H9 (cell line): ENCODE results near the gene CRBN. TPM values are rescaled to one million over a fixed set of nuclear protein-coding genes. Genes with fewer than 3 reads are reported as not detected.

Experiments
- DNase-seq: peaks from one replicate; pipeline ENCODE4 v3.0.0-alpha.2; 2017
- H2AFZ ChIP-seq: one replicate; pipeline ENCODE4 v1.6.1; 2013; ENCODE audit warnings: mild to moderate bottlenecking, low read length, control low read depth, moderate library complexity
- H2AK5ac ChIP-seq: 2 replicates; pipeline ENCODE4 v1.6.1; 2013; ENCODE audit warnings: low read length, control low read depth, mixed read lengths; ENCODE audit not compliant: insufficient read length
- H2BK120ac ChIP-seq: one replicate; pipeline ENCODE4 v1.6.1; 2013; ENCODE audit warnings: low read depth, mild to moderate bottlenecking, low read length, control low read depth, inconsistent platforms; ENCODE audit not compliant: poor library complexity, severe bottlenecking
- H2BK12ac ChIP-seq: 2 replicates; pipeline ENCODE4 v1.6.1; 2013; ENCODE audit warnings: low read length, control low read depth, mixed read lengths, low read depth; ENCODE audit not compliant: insufficient read length
- H2BK15ac ChIP-seq: 2 replicates; pipeline ENCODE4 v1.6.1; 2013; ENCODE audit warnings: low read depth, low read length, control low read depth
- H2BK20ac ChIP-seq: one replicate; pipeline ENCODE4 v1.6.1; 2013; ENCODE audit warnings: low read depth, mild to moderate bottlenecking, low read length, control low read depth, inconsistent platforms; ENCODE audit not compliant: poor library complexity, severe bottlenecking
- H2BK5ac ChIP-seq: 2 replicates; pipeline ENCODE4 v1.6.1; 2013; ENCODE audit warnings: low read length, control low read depth, mixed read lengths; ENCODE audit not compliant: insufficient read length
- H3K14ac ChIP-seq: 2 replicates; pipeline ENCODE4 v1.6.1; 2013; ENCODE audit warnings: low read length, control low read depth; ENCODE audit not compliant: insufficient read depth
- H3K18ac ChIP-seq: 2 replicates; pipeline ENCODE4 v1.6.1; 2013; ENCODE audit warnings: low read depth, mild to moderate bottlenecking, mixed read lengths, low read length, control low read depth; ENCODE audit not compliant: insufficient read length
- H3K23ac ChIP-seq: 2 replicates; pipeline ENCODE4 v1.6.1; 2013; ENCODE audit warnings: low read length, control low read depth, mixed read lengths, low read depth; ENCODE audit not compliant: insufficient read length
- H3K23me2 ChIP-seq: 2 replicates; pipeline ENCODE4 v1.6.1; 2013; ENCODE audit warnings: low read depth, mild to moderate bottlenecking, mixed read lengths, low read length, control low read depth; ENCODE audit not compliant: insufficient read length, poor library complexity, severe bottlenecking
- H3K27ac ChIP-seq: 2 replicates; pipeline ENCODE4 v1.5.1; 2013; ENCODE audit warnings: low read length, control low read depth, mixed read lengths, low read depth; ENCODE audit not compliant: insufficient read length
- H3K27me3 ChIP-seq: 2 replicates; pipeline ENCODE4 v1.6.1; 2013; ENCODE audit warnings: low read length, control low read depth, inconsistent platforms; ENCODE audit not compliant: insufficient read depth
- H3K4ac ChIP-seq: 2 replicates; pipeline ENCODE4 v1.6.1; 2013; ENCODE audit warnings: low read depth, mild to moderate bottlenecking, control low read depth, inconsistent platforms, low read length, moderate library complexity
- H3K4me1 ChIP-seq: 2 replicates; pipeline ENCODE4 v1.6.1; 2013; ENCODE audit warnings: low read length, control low read depth, inconsistent platforms; ENCODE audit not compliant: insufficient read depth
- H3K4me2 ChIP-seq: 2 replicates; pipeline ENCODE4 v1.6.1; 2013; ENCODE audit warnings: low read length, control low read depth, mixed read lengths; ENCODE audit not compliant: insufficient read length, insufficient read depth
- H3K56ac ChIP-seq: 2 replicates; pipeline ENCODE4 v1.6.1; 2013; ENCODE audit warnings: low read depth, mild to moderate bottlenecking, mixed read lengths, low read length, control low read depth; ENCODE audit not compliant: insufficient read length
- H3K79me1 ChIP-seq: 2 replicates; pipeline ENCODE4 v1.6.1; 2013; ENCODE audit warnings: low read depth, mild to moderate bottlenecking, moderate library complexity, low read length, control low read depth, inconsistent platforms; ENCODE audit not compliant: insufficient read depth, poor library complexity, severe bottlenecking
- H3K79me2 ChIP-seq: 2 replicates; pipeline ENCODE4 v1.6.1; 2013; ENCODE audit warnings: low read length, control low read depth, inconsistent platforms; ENCODE audit not compliant: insufficient read depth
- H3K9ac ChIP-seq: 2 replicates; pipeline ENCODE4 v1.6.1; 2013; ENCODE audit warnings: low read length, control low read depth, mixed read lengths; ENCODE audit not compliant: insufficient read length; ENCODE audit errors: extremely low read depth
- H3K9me3 ChIP-seq: one replicate; pipeline ENCODE4 v1.6.1; 2013; ENCODE audit warnings: low read depth, low read length, inconsistent platforms; ENCODE audit not compliant: control insufficient read depth
- H3T11ph ChIP-seq: one replicate; pipeline ENCODE4 v1.6.1; 2013; ENCODE audit warnings: mild to moderate bottlenecking, low read length, control low read depth, inconsistent platforms
- H4K20me1 ChIP-seq: one replicate; pipeline ENCODE4 v1.6.1; 2013; ENCODE audit not compliant: control insufficient read depth, insufficient read length, insufficient read depth
- H4K5ac ChIP-seq: 2 replicates; pipeline ENCODE4 v1.6.1; 2013; ENCODE audit warnings: low read depth, mild to moderate bottlenecking, mixed read lengths, low read length, control low read depth; ENCODE audit not compliant: insufficient read length
- H4K8ac ChIP-seq: replicated peaks from 2 replicates; pipeline ENCODE4 v1.6.1; 2013; ENCODE audit warnings: low read length, control low read depth, mixed read lengths, low read depth; ENCODE audit not compliant: insufficient read length
- H4K91ac ChIP-seq: 2 replicates; pipeline ENCODE4 v1.6.1; 2013; ENCODE audit warnings: low read depth, mild to moderate bottlenecking, moderate library complexity, mixed read lengths, low read length, control low read depth; ENCODE audit not compliant: insufficient read length
- H3K27ac Mint-ChIP-seq, 3 experiments: 2 replicates in 2 of 3; 3 replicates in 1 of 3; pipeline ENCODE4 v1.8.0; 2020 to 2021; ENCODE audit warnings: mixed read lengths in 3 of 3, mild to moderate bottlenecking in 1 of 3, moderate library complexity in 1 of 3
- H3K27me3 Mint-ChIP-seq: 2 replicates; pipeline ENCODE4 v1.8.0; 2021; ENCODE audit warnings: low read depth, mild to moderate bottlenecking, moderate library complexity, mixed read lengths
- H3K36me3 Mint-ChIP-seq, 3 experiments: 2 replicates in 2 of 3; 3 replicates in 1 of 3; pipeline ENCODE4 v1.8.0; 2020 to 2021; ENCODE audit warnings: low read depth in 3 of 3, mixed read lengths in 3 of 3; ENCODE audit not compliant: insufficient read depth in 1 of 3
- H3K4me1 Mint-ChIP-seq, 2 experiments: 2 replicates each; pipeline ENCODE4 v1.8.0; 2020; ENCODE audit warnings: mixed read lengths in 2 of 2
- H3K4me3 Mint-ChIP-seq, 2 experiments: 2 replicates in 1 of 2; 3 replicates in 1 of 2; pipeline ENCODE4 v1.8.0; 2020 to 2021; ENCODE audit warnings: mild to moderate bottlenecking in 2 of 2, mixed read lengths in 2 of 2, moderate library complexity in 1 of 2
- H3K9me3 Mint-ChIP-seq, 2 experiments: 2 replicates in 1 of 2; 3 replicates in 1 of 2; pipeline ENCODE4 v1.8.0; 2020; ENCODE audit warnings: mild to moderate bottlenecking in 2 of 2, mixed read lengths in 2 of 2, moderate library complexity in 1 of 2
- CTCF ChIP-seq: fragments of 200-600 bp; sonication (generic); conservative IDR thresholded peaks from 3 replicates; pipeline ENCODE4 v1.8.0; 2021; ENCODE audit warnings: antibody characterized with exemption, mild to moderate bottlenecking
- WGBS: extraction: QIAGEN DNeasy Blood & Tissue Kit; methylation state at CpG from one replicate; pipeline ENCODE4 v1.1.7; 2013; ENCODE audit warnings: missing lambda C conversion rate, low lambda C conversion rate, mixed read lengths; ENCODE audit not compliant: insufficient read length; ENCODE audit errors: extremely low coverage; 5-methylcytosine and 5-hydroxymethylcytosine counted together
- total RNA-seq: library from RNA; stranded (reverse); gene quantifications from 2 replicates; pipeline ENCODE4 v1.2.1, GENCODE V29; 2021

Gene CRBN
- total RNA-seq, 1 experiment from 2014 or later, result 40.2 TPM

- Histone ChIP-seq H3K27ac (no peak overlapping the region), H4K5ac (no peak overlapping the region), H3K4me1 (no peaks in the 10 kb centered on the region), H3K9ac (no peak overlapping the region), H2BK5ac (no peak overlapping the region), H2AK5ac (no peak overlapping the region), H3K79me1 (no peaks in the 10 kb centered on the region), H2AFZ (no peak overlapping the region), H3K4ac (no peak overlapping the region), H3K79me2 (no peaks in the 10 kb centered on the region), H3K56ac (no peak overlapping the region), H2BK20ac (no peak overlapping the region), H3K9me3 (no peaks in the 10 kb centered on the region), H3K23ac (no peak overlapping the region), H4K91ac (no peak overlapping the region), H2BK120ac (no peak overlapping the region), H2BK15ac (no peak overlapping the region), H4K8ac (no peak overlapping the region), H3K23me2 (no peaks in the 10 kb centered on the region), H3K27me3 (no peaks in the 10 kb centered on the region), H3K4me2 (no peak overlapping the region), H3K14ac (no peak overlapping the region), H4K20me1 (no peaks in the 10 kb centered on the region), H2BK12ac (no peak overlapping the region), H3T11ph (no peak overlapping the region), H3K18ac (no peak overlapping the region)
- DNase-seq, result no peak
- Mint-ChIP-seq H3K4me1 (peaks cover 0 to 2% of the 10 kb centered on the region in 2 experiments; a peak in 1 of 4 replicates), H3K4me3 (no peak overlapping the region), H3K36me3 (no peaks in the 10 kb centered on the region), H3K27me3 (0 out of 2 replicates have a peak, but pooled peaks cover 3% of the 10 kb centered on the region), H3K27ac (no peak overlapping the region), H3K9me3 (no peaks in the 10 kb centered on the region; a peak in 1 of 5 replicates)
- TF ChIP-seq CTCF, result no peak
- no CpG with 5 or more reads among the region's 1 CpG for WGBS
These were observed 29.6 kb upstream of the CRBN start for GRCh38 chr3:3209057-3209456.
